Esophagus squamous epithelium (tissue), 5 donors: ENCODE data around the gene FOXI1. TPM values are rescaled to one million over a fixed set of nuclear protein-coding genes. Genes with fewer than 3 reads are reported as not detected.

ENCODE experiments used
- DNase-seq: peaks from one replicate; lab custom pipeline; 2025; lab: John Stamatoyannopoulos, UW
- H3K27ac ChIP-seq, 4 donors: fragments of 200-600 bp; sonication (generic); one replicate each; pipeline ENCODE4 v1.5.1; 2016 to 2019; ENCODE audit warnings: mild to moderate bottlenecking in 1 of 4
- H3K27me3 ChIP-seq, 4 donors: fragments of 200-600 bp; sonication (generic); 1 replicate in 3 of 4; 2 replicates in 1 of 4; pipeline versions ENCODE4 v1.5.1 to v1.6.0; 2017 to 2021; ENCODE audit warnings: antibody characterized with exemption in 1 of 4
- H3K36me3 ChIP-seq, 3 donors: fragments of 200-600 bp; sonication (generic); one replicate each; pipeline ENCODE4 v1.5.1; 2016 to 2019
- H3K4me1 ChIP-seq, 3 donors: fragments of 200-600 bp; sonication (generic); one replicate each; pipeline ENCODE4 v1.5.1; 2017 to 2019
- H3K4me3 ChIP-seq, 4 donors: fragments of 200-600 bp; sonication (generic); 1 replicate in 3 of 4; 2 replicates in 1 of 4; pipeline ENCODE4 v1.5.1; 2016 to 2019; ENCODE audit warnings: mild to moderate bottlenecking in 2 of 4, moderate library complexity in 1 of 4
- H3K9me3 ChIP-seq, 3 donors: fragments of 200-600 bp; sonication (generic); one replicate each; pipeline ENCODE4 v1.5.1; 2016 to 2019
- CTCF ChIP-seq, 6 experiments: fragments of 450-650 bp in 4 of 6; fragments of 200-600 bp in 2 of 6; sonication (generic) in 2 of 6; IDR thresholded peaks; one replicate each; pipeline ENCODE4 v1.5.1; 2016 to 2019; ENCODE audit warnings: antibody characterized with exemption in 6 of 6, mild to moderate bottlenecking in 4 of 6, moderate library complexity in 4 of 6
- POLR2A ChIP-seq, 4 donors: fragments of 450-650 bp; IDR thresholded peaks; one replicate each; pipeline ENCODE4 v1.6.1; 2017; ENCODE audit warnings: antibody characterized with exemption in 4 of 4, mild to moderate bottlenecking in 4 of 4, moderate library complexity in 3 of 4
- WGBS, 2 donors: methylation state at CpG; one replicate each; pipeline ENCODE4 v1.1.5; 2018; 5-methylcytosine and 5-hydroxymethylcytosine counted together
- intact Hi-C: fragments of 100-400 bp; cut with DNase I; formaldehyde crosslinking; loops from one replicate; pipeline ENCODE4 v1.15.0; 2022
- total RNA-seq, 4 donors: library from RNA; depleted of rRNA; stranded (reverse); fragments of >200 nt; gene quantifications; one replicate each; pipeline ENCODE4 v1.1.0, GENCODE V29; 2016
- donor health status: DM: yes; HTN: yes; CAD: no.

The FOXI1 gene
- total RNA-seq = not detected

GRCh38 chr5:170105642-170106611, at the start of gene FOXI1:
Gene FOXI1 (plus strand): TSS chr5:170105897. CDS start chr5:170105958, 61 bp downstream.
- peaks cover 0 to 17% (median 0%) of the 10 kb centered on the region in 4 donors for H3K27me3 ChIP-seq
- intact Hi-C loops = loop anchor here (10.0 kb wide), 1 partner anchor 319 kb away; no protein-coding TSS in a partner anchor
- H3K4me1 ChIP-seq = peaks cover 0 to 3% (median 0%) of the 10 kb centered on the region in 3 donors
- 33 to 45% methylated on average over 11 to 12 of the region's 53 CpGs for WGBS, 2 donors
- H3K9me3 ChIP-seq = no peaks in the 10 kb centered on the region
- DNase-seq = no peak
- H3K27ac ChIP-seq = no peak within 1 kb of the TSS
- no peaks in the 10 kb centered on the region for H3K36me3 ChIP-seq
- no peak within 1 kb of the TSS for H3K4me3 ChIP-seq
- no peak for TF ChIP-seq CTCF (IDR thresholded peaks at IDR 0.05)

DNA sequence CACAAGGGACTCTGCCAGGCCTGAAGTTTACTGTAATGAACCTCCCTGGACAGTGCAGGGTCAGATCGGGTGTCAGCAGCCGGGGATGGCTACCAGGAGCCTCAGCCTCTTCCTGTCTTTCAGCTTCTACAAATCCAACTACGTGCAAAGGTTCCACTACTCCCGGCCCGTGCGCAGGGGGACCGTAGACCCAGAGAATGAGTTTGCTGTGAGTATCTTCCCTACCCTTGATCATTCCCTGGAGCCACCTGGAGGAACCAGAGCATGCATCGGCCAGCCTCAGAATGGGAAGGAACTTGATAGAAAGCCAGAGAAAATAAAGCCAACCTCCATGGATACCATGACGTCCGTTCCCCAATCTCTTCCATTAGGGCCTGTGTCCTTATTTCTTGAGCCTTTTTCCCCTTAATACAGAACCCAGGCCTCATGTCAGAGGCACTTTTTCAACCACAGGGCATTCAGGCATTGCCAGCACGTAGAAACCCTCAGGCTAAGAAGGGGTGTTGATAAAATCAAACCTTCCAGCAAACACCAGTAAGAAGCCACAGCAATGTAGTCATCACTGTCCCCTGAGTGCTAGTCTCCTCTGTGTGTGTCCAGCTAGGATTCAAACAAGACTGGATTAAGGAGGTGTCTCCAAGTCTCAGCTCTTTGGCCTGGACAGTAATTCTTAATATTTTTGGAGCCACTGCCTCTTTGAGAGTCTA, 49.0 kb upstream of the FOXI1 start:
- Histone ChIP-seq H3K27me3 (no peaks in the 10 kb centered on the region), H3K4me3 (no peak overlapping the region), H3K36me3 (no peaks in the 10 kb centered on the region), H3K9me3 (no peaks in the 10 kb centered on the region), H3K4me1 (no peaks in the 10 kb centered on the region), H3K27ac (no peak overlapping the region)
- WGBS, 2 donors = 90 to 99% methylated on average over 7 of the region's 11 CpGs
- TF ChIP-seq POLR2A (IDR thresholded peaks at IDR 0.05) = no peak
- no peak for TF ChIP-seq CTCF (IDR thresholded peaks at IDR 0.05)
- intact Hi-C loops = no loop called here
- DNase-seq = no peak

DNA sequence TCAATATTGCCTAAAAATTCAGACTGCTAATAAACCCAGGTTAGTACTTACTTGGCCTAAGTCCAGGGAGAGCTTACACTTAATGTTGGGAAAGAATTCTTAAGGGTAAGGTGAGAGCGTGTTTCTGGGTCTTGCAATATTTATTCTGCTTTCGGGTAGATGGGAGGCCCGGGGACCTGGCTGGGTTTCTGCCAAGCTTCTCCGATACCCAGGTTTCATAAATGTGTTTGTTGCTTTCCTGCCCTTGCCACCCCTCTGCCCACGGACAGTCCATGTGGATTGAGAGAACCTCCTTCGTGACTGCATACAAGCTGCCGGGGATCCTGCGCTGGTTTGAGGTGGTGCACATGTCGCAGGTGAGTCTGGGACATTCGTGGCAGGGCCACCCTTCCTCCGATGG, 48.4 kb upstream of the FOXI1 start:
- Histone ChIP-seq H3K9me3 (no peaks in the 10 kb centered on the region), H3K27me3 (no peaks in the 10 kb centered on the region), H3K4me1 (no peaks in the 10 kb centered on the region), H3K36me3 (no peaks in the 10 kb centered on the region), H3K4me3 (no peak overlapping the region), H3K27ac (no peak overlapping the region)
- intact Hi-C loops = no loop called here
- TF ChIP-seq POLR2A (IDR thresholded peaks at IDR 0.05) (no peak), CTCF (IDR thresholded peaks at IDR 0.05) (no peak)
- no peak for DNase-seq
- WGBS, 2 donors = 68 to 88% methylated on average over 9 to 10 of the region's 11 CpGs

DNA sequence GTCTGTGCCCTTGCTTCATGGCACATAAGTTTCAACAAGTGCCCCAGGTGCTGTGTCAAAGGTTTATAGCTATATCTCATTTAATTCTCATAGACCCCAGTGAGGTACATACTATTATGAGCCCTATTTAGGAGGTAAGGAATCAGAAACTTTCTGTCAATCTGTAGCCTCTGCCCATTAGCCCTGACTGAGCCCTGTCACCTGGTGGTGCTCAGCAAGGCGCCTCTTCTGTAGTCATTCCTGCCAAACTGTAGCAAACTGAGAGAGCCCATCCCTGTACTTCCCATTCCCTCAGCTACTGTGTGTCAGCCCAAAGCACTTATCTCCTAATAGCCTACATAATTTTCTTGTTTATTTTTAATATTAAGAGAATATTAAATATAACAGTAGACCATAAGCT, 46.5 kb upstream of the FOXI1 start:
- H3K27ac ChIP-seq = no peak overlapping the region
- no peaks in the 10 kb centered on the region for H3K36me3 ChIP-seq
- 17 to 22% methylated on average over 1 of the region's 1 CpG for WGBS, 2 donors
- H3K4me3 ChIP-seq = no peak overlapping the region
- no peaks in the 10 kb centered on the region for H3K27me3 ChIP-seq
- TF ChIP-seq POLR2A (IDR thresholded peaks at IDR 0.05) (no peak), CTCF (IDR thresholded peaks at IDR 0.05) (no peak)
- intact Hi-C loops = no loop called here
- H3K4me1 ChIP-seq = no peaks in the 10 kb centered on the region
- no peak for DNase-seq
- no peaks in the 10 kb centered on the region for H3K9me3 ChIP-seq

DNA sequence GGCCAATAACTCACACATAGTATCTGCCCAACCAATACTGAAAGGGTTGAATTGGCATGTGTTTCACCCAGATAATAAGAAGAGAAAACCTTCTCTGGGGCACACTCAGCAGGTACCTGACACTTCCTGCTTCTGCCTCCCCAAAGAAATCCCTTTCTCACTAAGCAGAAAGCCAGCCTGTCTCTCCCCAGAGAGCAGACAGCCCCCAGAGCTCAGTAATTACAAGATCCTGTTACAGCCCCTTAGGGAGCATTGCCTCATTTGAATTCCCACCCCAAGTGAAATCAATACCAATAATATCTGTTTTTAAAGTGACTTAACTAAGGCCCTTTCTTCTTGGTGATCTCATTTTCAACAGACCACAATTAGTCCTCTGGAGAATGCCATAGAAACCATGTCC, 38.5 kb upstream of the FOXI1 start:
- Histone ChIP-seq H3K4me1 (no peaks in the 10 kb centered on the region), H3K27me3 (no peaks in the 10 kb centered on the region), H3K4me3 (no peak overlapping the region), H3K27ac (no peak overlapping the region), H3K9me3 (no peaks in the 10 kb centered on the region), H3K36me3 (no peaks in the 10 kb centered on the region)
- intact Hi-C loops = no loop called here
- TF ChIP-seq POLR2A (IDR thresholded peaks at IDR 0.05) (no peak), CTCF (IDR thresholded peaks at IDR 0.05) (no peak)
- DNase-seq = no peak
